GM18499 (cell line): ENCODE data around the gene CREBBP.

Source experiments
- ATAC-seq: cut with Tn5 transposase; IDR thresholded peaks from one replicate; pipeline ENCODE4 v1.9.1; 2021; ENCODE audit warnings: moderate number of reproducible peaks; ENCODE audit not compliant: insufficient read depth, unreplicated experiment

Gene CREBBP

DNA sequence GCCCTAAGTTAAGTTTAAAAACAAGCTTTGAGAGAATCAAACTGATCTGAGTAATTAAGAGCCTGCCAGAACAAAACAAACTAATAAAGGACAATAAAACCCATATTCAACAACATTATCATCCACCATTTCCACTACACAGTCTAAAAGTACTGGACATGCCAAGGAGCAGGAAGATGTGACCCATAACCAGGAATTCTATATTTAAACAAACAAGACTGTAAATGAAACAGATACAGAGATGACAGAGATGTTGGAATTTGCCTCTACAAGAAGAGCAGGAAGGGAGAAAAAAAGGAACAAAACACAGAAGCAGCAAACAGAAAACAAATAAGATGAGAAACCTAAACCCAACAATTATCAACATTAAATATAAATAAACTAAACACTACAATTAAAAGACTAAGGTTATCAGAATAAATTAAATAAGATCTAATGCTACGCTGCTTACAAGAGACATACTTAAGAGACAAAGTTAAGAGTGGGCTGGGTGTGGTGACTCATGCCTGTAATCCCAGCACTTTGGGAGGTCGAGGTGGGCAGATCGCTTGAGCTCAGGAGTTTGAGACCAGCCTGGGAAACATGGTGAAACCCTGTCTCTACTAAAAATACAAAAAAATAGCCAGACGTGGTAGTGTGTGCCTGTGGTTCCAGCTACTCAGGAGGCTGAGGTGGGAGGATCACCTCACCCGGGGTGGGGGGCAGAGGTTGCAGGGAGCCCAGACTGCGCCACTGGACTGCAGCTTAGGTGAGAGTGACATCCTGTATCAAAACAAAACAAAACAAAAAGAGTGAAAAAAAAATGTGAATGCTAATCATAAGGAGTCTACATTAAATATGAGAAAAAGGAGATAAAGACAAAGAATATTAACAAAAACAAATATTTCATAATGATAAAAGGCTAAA lies 50.6 kb downstream of the CREBBP start:
- no peak for ATAC-seq

DNA sequence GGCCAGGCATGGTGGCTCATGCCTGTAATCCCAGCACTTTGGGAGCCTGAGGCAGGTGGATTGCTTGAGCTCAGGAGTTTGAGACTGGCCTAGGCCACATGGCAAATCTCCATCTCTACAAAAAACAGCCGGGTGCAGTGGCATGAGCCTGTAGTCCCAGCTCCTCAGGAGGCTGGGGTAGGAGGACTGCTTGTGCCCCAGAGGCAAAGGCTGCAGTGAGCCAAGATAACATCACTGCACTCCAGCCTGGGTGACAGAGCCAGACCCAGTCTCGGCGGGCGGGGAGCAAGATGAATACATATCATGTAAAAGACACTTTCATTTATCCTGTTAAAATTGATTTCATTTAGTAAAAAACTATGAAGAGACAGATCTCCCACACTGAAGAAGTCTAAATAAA lies 54.6 kb downstream of the CREBBP start:
- no peak for ATAC-seq

DNA sequence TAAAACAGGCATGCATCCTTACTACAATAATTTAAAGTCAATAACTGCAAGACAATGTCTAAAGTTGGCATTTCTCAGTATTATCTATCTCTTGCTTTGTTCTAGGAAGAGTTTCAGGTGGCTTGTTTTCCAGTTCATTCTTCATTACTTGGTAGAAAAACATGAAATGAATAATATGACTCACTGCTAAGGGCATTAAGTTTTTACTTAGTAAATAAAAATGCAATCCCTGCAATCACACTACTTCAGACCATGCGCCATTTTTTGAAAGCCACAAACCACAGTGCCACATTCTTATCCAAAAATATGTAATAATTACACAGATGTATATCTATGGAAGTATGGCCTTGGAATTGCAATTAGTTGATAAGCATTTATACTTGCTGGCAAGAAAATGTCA lies 55.4 kb downstream of the CREBBP start:
- ATAC-seq: no peak

DNA sequence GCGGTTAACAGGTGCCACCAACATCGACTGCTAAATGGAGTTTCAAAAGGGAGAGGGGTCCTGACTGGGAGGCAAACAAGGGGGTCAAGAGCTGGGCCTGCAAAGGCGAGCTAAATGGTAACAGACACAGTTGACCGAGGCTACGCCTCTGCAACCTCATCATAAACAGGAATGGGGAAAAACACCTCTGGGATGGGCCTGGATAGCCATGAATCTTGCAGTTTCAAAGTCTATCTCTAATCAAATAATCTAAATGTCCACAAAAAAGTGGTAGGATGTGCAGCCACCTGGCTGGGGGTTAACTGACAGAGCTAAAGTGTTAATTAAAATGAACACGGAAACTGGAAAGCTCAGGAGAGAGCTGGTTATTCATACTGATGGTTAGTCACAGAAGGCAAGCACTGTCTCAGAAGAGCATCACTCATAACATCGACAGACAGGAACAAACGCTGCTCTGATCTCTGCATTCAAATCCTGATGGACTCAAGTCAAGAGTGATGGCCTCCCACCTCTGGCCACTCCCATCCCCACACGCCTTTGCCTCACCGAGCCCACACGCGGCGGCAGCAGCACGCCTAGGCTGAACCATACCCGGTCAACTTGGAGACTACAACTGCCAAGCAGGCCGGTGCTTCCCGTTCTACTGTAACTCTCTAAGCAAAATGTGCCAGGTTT lies 56.3 kb downstream of the CREBBP start:
- ATAC-seq: no peak

DNA sequence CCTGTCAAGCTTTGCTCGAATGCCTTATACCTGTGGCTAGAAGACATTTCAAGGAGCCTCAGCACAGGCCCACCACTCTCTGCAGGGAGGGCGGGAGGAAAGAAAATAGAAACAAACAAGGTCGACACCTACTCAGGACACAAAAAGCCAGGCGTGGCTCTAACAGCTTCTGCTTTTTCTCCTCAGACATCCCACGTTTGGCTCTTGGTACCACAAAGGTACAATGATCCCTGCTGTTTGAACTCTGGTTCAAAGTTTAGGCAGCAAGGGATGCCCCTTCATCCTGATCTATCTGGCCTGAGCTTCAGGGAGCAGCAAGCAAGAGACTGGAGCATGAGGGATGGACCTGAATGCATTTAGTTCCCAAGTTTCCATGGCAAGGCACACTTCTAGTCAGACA lies 57.1 kb downstream of the CREBBP start:
- ATAC-seq: no peak

DNA sequence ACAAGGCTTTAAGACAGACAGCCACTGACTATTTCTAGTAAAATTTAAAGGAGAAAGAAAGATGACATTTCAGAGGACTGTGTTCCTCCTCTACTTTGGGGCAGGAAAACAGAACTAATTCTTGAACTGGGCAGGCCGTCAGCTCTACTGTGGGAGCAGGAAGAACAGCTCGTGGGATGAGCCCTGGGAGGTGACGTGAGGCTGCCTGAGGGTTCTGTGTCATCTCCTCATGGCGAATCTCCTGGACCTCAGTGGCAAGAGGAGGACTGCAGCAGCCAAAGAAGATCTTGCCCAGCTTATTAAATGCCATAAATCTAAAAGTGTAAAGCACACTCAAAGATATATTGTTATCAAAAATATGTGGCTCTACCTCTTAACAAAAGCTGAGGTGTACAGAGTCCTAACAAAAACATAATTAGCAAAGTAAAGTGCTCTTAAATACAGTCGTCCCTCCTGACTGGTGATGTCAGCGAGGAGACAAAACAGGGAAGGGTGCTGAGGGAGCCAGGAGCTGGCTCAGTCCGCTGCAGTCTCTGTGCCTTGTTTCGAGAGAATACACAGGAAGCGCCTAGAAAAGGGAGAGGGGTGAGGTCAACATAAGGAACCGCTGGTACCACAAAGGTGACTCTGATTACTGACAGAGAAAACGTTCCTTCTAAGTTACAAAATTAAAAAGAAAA lies 58.0 kb downstream of the CREBBP start:
- ATAC-seq: no peak

DNA sequence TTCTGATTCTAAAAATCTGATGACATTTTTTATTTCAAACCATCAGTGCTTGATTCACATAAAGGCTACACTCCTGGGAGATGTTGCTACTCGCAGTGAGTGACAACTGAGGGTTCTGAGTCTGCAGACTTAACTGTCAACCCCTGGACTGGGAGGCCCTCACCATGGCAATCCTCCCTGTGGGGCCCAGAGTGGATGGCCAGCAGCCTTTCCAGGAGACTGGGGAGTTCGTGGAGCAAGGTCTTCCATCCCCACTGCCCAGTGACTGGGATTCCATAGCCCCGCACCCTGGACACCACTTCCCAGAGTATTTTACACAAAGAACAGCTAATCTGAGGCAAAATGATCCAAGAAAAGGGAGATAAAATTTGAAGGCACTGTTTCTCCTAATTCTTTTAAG lies 59.3 kb downstream of the CREBBP start:
- ATAC-seq: no peak

DNA sequence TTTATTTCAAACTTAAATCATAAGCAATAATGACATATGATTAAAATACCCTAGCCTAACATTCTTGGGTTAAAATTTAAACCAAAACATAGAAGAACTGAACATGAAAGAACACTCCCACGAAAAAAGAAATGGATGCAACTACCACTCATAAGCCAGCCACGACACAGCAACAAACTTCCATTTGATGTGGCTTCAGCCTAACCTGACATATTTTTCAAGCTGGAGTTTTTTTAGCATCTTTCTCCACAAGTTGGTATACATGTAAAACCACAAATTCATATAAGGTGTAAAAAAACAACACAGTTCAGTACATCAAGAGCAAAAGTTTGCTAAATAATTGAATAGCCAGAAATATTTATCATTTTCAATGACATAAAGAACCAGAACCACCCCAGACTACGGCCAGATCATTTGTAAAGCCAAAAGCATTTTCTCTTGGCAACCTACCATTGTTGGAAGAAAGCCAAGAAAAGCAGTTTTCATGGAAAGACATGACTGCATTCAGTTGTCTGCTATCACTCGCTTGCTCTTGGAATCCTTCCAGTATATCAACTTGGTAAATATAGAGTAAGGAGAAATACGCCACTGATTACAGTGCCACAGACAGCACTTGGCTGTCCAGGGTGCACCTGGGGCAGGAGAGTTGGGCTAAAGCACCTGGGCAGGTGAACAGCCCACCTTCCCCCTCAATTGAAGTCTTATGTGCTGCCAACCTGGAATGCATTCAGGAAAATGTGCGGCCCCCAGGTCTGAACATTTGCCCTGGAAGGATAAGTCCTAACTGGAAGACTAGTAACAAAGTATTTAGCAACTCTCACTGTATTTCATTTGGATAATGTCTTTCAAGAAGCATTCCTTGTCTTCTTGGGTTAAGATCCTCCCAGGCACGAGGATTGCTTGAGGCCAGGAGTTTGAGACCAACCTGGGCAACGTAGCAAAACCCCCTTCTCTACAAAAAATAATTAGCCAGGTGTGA lies 60.5 kb downstream of the CREBBP start:
- ATAC-seq: no peak

DNA sequence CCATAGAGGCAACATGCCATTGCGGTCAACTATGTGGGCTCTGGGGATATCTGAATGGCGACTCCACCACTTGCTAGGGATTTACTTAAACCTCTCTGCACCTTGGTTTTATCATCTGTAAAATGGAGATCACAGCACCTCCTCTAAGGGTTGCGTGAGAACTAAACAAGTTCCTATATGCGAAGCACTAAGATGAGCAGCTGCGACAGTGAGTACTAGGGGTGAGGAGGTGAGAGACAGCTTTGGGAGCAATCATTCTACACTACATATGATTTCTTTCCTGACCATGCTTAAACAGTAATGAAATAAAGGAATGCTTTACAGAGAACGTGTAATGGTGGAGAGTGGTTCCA lies 61.4 kb downstream of the CREBBP start:
- ATAC-seq: no peak

DNA sequence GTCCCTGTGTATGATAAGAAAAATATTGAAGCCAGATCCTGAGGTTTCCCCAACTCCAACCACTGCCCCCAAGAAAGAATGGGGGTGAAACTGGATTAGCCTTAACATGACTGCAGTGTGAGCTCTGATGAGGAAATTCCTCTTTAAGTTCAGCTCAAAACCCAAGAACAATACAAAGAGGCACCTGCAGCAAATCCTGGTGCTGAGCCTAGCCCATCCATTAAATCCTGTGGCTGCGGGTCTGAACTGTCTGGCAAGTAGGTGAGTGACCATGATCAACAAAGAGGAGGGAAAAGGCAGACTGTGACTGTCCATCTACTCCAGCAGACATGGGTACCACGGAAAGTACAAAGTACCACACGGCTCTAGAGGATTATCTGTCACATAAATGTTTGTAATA lies 64.2 kb downstream of the CREBBP start:
- no peak for ATAC-seq

DNA sequence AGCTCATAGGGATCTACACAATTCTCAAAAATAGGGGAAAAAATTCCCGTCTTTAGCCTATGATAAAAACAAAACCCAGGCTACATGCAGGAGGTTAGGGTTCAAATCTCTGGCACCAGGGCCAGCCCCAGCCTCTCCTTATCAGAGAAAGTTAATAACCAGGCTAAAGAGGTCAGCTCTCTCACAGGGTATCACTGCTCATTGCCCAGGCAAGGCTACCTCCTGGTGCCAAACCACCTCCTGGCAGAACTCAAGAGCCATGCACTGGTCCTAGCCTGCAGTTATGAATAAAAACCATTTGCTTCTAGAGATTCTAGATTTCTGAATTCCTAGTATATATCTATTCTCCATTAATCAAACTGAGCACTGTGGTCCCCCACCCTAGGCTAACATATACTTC lies 65.8 kb downstream of the CREBBP start:
- ATAC-seq: no peak

DNA sequence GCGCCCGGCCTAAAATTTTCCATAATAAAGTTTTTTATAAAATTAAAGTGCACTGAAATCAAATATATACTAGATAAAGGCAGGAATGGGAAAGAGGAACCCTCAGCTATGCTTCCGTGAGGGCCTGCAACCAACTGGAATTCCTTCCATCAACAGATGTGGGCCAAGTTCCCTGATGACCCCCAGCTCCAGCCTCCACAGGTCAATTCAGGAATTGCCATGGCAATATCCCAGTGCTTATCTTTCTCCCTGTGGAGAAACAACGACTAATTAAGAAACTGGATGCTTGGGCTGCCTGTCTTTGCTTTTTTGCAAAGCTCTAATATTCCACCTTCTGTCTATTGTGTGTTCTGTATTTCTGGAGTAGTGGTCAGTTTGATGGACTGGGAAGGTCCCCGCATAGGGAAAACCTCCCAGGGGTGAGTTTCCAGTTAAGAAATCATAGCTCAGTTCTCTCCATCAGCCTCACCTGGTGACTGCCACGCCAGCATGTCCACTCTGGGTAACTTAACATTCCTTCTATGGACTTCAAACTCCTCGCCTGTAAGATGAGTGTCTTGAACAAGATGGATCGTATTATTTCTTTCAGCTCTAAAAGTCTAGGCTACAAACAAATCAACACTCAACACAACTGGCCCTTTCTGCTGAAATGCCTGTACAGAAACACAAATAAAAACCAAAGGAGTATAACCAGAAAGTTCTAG lies 67.9 kb downstream of the CREBBP start:
- no peak for ATAC-seq

DNA sequence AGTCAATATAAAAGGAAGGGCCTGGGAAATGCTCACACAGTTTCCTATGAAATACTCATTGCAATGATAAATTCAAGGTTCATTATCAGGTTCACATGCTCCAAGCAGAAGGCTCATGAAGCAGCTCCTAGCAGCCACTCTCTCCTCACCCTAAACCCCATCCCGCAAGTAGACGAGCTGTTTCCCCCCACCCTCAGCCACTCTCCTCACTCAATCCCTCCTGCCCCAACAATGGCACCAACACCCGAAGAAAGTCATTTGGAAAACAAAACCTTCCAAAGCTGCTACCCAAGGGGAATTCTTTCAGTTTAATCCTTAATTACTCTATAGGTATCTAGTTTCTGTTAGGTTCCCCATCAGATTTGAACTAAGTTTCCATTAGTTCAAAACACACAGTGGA lies 69.7 kb downstream of the CREBBP start:
- ATAC-seq: no peak

DNA sequence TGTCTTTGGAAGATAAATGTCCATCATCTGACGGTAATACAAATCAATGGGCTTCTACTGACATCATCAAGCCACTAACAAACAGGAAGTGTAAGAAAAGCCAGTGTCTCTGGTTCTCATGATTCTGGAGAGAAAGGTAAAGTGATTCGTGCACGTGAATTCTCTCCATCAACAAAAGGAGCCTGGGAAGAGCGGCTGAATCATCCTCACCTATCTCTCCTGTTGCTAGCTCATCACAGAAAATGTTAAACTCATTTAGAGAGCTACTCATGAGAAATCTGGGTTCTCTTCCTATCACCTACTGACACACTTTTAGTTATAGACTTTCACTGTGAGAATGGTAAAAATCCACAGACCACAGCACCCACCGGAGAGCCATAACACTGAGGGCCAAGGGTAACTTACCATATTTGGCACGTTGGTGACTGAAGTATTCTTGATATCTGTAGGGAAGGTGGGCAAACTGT lies 70.3 kb downstream of the CREBBP start:
- ATAC-seq: no peak

DNA sequence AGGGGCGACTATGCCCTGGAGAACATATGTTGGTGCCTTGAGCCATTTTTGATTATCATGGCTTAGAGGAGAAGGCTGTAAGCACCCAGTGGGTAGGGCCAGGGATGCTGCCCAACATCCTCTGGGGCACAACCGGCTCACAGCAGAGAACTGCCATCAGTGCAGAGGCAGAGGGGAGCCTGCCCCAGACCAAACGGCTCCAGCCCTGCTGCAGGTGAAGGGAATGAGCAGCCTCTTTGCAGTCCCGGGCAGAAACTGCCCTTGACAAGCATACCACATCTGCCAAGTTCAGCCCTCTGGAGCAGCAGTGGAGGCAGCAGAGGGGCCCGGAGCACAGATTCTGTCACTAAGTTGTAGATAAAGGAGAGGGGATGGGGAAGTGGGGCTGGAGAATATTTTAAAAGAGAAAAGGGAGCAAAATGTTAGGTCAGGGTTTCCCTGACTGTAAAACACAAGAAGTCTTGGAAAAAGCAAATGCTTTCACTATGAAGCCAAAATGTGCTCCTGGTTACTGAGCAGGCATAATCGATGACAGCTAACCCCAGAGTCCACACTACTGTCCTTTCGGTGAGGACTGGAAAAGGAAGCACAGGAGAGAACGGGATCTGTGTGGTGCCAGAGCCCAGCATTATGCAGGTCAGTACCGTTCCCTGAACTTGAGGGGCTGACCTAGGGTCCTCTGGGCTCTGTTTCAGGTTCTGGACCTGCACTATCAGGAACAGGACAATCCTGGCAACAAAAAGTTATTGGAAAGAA lies 72.0 kb downstream of the CREBBP start:
- ATAC-seq: no peak

DNA sequence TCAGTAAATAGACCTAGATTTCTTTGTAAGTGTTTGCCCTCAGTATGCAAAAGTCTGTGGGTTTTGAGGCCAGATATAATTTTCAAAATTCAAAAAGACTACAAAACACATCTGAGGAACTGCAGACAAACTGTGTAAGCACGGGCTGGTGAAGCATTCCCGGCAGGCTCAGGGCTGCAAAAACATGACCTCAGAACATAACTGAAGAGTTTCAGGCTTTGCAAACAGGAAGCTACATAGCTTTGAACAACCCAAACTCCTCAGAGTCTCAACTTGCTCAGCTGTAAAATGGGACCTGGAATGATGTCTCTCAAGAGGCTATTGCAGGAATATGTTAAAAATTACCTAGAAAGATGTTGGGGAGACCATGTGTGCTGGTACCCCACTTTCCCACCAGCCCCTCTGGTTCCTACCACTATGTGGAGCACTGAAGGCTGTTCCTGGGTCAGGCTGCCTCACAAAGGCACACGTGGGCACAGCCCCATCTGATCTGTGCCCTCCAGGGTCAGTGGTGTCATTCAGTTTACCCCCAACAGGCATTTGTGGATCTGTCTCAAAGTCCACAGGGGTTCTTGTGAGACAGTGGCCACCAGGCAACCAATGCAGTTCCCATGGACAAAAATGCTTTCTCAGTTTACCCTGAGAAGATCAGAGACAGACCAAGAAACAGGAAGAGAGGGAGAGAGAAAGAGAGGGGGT lies 72.9 kb downstream of the CREBBP start:
- ATAC-seq: no peak

DNA sequence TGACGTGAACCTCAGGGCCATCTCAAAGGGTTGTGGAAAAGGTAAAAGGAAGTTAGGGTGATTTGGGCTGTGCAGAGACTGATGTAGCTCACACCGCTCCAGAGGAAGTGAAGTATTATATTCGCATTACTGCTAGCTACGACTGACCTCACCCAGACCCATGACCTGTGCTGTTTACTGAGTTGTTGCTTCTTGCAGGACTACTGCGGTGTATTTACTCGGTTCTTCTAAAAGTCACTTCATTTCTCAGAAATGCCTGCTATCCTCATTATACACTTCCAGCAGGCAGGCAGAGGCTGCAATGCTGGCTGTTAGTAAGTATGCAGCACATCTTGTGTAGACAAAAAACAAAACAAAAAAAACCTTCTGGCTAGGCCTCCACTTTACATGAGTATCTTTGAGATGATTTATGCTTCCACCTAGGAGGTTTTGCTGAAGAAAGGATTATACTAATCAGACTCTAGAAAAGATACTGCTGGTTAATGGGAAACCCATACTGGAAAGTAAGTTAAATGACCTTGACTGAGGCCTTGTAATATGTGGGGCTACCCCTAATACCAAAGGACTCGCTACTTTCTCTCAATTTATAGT lies 76.0 kb downstream of the CREBBP start:
- no peak for ATAC-seq
